Activated naive CD4-positive, alpha-beta T cell treated with anti-CD3 and anti-CD28 coated beads, Interleukin-2, amount 10 ng/mL, durations not matched to agents 7 days and 5 days (primary cell): Measurements from ENCODE around the gene SLC30A4.

Source experiments
- CTCF ChIA-PET: fragments of 350-600 bp; sonication (Branson Sonifier 250); formaldehyde crosslinking; loops from one replicate; lab custom pipeline; 2021; ENCODE audit warnings: antibody characterized with exemption; lab: Charles Lee
- DNase-seq: peaks from one replicate; pipeline ENCODE4 v3.0.0-alpha.2; 2020
- H3K27ac Mint-ChIP-seq: one replicate; pipeline ENCODE4 v1.8.0; 2021; ENCODE audit warnings: mild to moderate bottlenecking, moderate library complexity, mixed read lengths
- H3K27me3 Mint-ChIP-seq: one replicate; pipeline ENCODE4 v1.8.0; 2021; ENCODE audit warnings: mild to moderate bottlenecking, mixed read lengths
- H3K36me3 Mint-ChIP-seq: one replicate; pipeline ENCODE4 v1.8.0; 2021; ENCODE audit warnings: mixed read lengths
- H3K4me1 Mint-ChIP-seq: one replicate; pipeline ENCODE4 v1.8.0; 2021; ENCODE audit warnings: mixed read lengths
- H3K4me3 Mint-ChIP-seq: one replicate; pipeline ENCODE4 v1.8.0; 2021; ENCODE audit warnings: mild to moderate bottlenecking, moderate library complexity, mixed read lengths
- H3K9me3 Mint-ChIP-seq: one replicate; pipeline ENCODE4 v1.8.0; 2021; ENCODE audit warnings: mixed read lengths

SLC30A4 gene

DNA sequence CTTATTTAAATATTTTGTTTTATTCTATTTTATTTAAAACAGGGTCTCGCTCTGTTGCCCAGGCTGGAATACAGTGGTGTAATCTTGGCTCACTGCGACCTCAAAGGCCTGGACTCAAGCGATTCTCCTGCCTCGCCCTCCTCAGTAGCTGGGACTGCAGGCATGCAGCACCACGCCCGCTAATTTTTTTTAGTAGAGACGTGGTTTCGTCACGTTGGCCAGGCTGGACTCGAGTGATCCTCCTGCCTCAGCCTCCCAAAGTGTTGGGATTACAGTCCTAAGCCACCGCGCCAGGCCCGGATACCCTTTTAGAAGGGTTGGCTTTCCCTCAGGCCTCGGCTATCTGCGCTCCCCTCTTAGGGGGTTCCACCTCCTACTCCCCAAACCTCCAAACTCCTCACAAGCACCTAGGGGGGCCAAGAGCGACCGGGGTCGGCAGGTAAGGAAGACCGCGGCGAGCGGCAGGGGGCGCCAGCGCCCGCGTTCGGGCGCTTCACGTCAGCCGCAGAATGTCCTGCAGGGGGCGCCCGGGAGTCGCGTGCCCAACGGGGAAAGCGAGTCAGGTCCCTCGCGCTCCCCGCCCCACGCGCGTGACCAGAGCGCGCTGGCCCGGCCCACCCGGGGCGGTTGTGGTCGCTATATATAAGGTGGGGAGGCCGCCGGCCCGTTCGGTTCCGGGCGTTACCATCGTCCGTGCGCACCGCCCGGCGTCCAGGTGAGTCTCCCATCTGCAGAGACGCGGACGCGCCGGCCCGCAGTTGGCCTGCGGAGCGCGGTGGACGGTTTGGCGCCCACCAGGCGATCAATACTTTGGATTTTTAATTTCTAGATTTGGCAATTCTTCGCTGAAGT, 92.4 kb downstream of the SLC30A4 start:
- CTCF ChIA-PET = interaction anchor here (0.6 to 3.4 kb wide), 29 partner anchors 9 to 267 kb away, joined by 3 to 138 read pairs (median 4); partner anchors contain the start of gene SQOR
- Mint-ChIP-seq H3K27ac (no peak overlapping the region), H3K4me3 (peak overlapping the region; percentile 41), H3K4me1 (peaks cover 5% of the 10 kb centered on the region), H3K36me3 (no peaks in the 10 kb centered on the region), H3K9me3 (no peaks in the 10 kb centered on the region), H3K27me3 (peaks cover 39% of the 10 kb centered on the region)
- peak; percentile 89 for DNase-seq
